B cell (primary cell): Measurements from ENCODE around the gene RPL32. TPM values are rescaled to one million over a fixed set of nuclear protein-coding genes. Genes with fewer than 3 reads are reported as not detected.
A peak's percentile ranks its signal among the peaks of the same experiment; 100 is the strongest.

Experiments
- ATAC-seq: fragments of 200-7000 bp; cut with Tn5 transposase; one replicate; pipeline ENCODE4 v1.10.0; 2021; ENCODE audit warnings: low read depth, mild to moderate bottlenecking, moderate number of reproducible peaks, moderate library complexity
- CTCF ChIA-PET: fragments of 350-600 bp; sonication (Branson Sonifier 250); formaldehyde crosslinking; loops from one replicate; lab custom pipeline; 2021; ENCODE audit warnings: antibody characterized with exemption, inconsistent platforms; lab: Charles Lee
- POLR2A ChIA-PET: fragments of 350-600 bp; sonication (Branson Sonifier 250); formaldehyde crosslinking; loops from one replicate; lab custom pipeline; 2021; ENCODE audit warnings: antibody characterized with exemption; lab: Charles Lee
- DNase-seq: peaks from one replicate; pipeline ENCODE4 v3.0.0; 2013
- H2AFZ ChIP-seq: 2 replicates; pipeline ENCODE4 v1.6.1; 2012; ENCODE audit warnings: mild to moderate bottlenecking, low read depth, low read length; ENCODE audit not compliant: insufficient read depth, poor library complexity, severe bottlenecking
- H3K27ac ChIP-seq, 2 donors: 1 replicate in 1 of 2; 2 replicates in 1 of 2; pipeline ENCODE4 v1.5.1; 2012 to 2013; ENCODE audit warnings: low read length in 2 of 2, mild to moderate bottlenecking in 2 of 2, moderate library complexity in 1 of 2
- H3K27me3 ChIP-seq, 4 experiments: fragments of 200-600 bp in 1 of 4; sonication (generic) in 1 of 4; replicated peaks in 1 of 4; 1 replicate in 2 of 4; 2 replicates in 2 of 4; pipeline versions ENCODE4 v1.6.1 to v1.7.0; 2013 to 2016; ENCODE audit warnings: low read length in 3 of 4, mild to moderate bottlenecking in 2 of 4, mixed read lengths in 1 of 4, moderate library complexity in 1 of 4; ENCODE audit not compliant: insufficient read depth in 4 of 4, control insufficient read depth in 3 of 4; ENCODE audit errors: control extremely low read depth in 1 of 4
- H3K36me3 ChIP-seq, 2 experiments: replicated peaks in 1 of 2; 1 replicate in 1 of 2; 2 replicates in 1 of 2; pipeline versions ENCODE4 v1.6.1 to v1.7.1; 2013; ENCODE audit warnings: low read length in 1 of 2; ENCODE audit not compliant: insufficient read depth in 2 of 2, control insufficient read depth in 1 of 2; ENCODE audit errors: control extremely low read depth in 1 of 2, extremely low read depth in 1 of 2
- H3K4me1 ChIP-seq, 2 donors: fragments of 200-600 bp in 1 of 2; sonication (generic) in 1 of 2; 1 replicate in 1 of 2; 2 replicates in 1 of 2; pipeline versions ENCODE4 v1.5.1 to v1.6.1; 2013 to 2017; ENCODE audit warnings: low read length in 2 of 2; ENCODE audit not compliant: control insufficient read depth in 2 of 2, insufficient read depth in 2 of 2
- H3K4me2 ChIP-seq: replicated peaks from 2 replicates; pipeline ENCODE3; 2012; ENCODE audit warnings: mild to moderate bottlenecking, low read depth, low read length; ENCODE audit not compliant: poor library complexity, severe bottlenecking
- H3K4me3 ChIP-seq, 5 experiments: fragments of 200-600 bp in 1 of 5; sonication (generic) in 1 of 5; 1 replicate in 3 of 5; 2 replicates in 2 of 5; pipeline versions ENCODE4 v1.5.1 to v1.7.0; 2011 to 2016; ENCODE audit warnings: low read length in 4 of 5, mild to moderate bottlenecking in 4 of 5, low read depth in 2 of 5, control low read depth in 1 of 5, moderate library complexity in 1 of 5; ENCODE audit not compliant: insufficient read depth in 1 of 5; ENCODE audit errors: control extremely low read depth in 1 of 5, extremely low read depth in 1 of 5
- H3K79me2 ChIP-seq: fragments of 200-600 bp; sonication (generic); one replicate; pipeline ENCODE4 v1.6.0; 2016; ENCODE audit warnings: low read length; ENCODE audit not compliant: control insufficient read depth, insufficient read depth
- H3K9ac ChIP-seq: fragments of 200-600 bp; sonication (generic); 2 replicates; pipeline ENCODE4 v1.6.1; 2017; ENCODE audit warnings: mild to moderate bottlenecking, low read length, moderate library complexity
- H3K9me3 ChIP-seq, 3 donors: one replicate each; pipeline versions ENCODE4 v1.6.1 to v1.7.1; 2013; ENCODE audit warnings: low read length in 2 of 3; ENCODE audit not compliant: control insufficient read depth in 2 of 3, insufficient read depth in 1 of 3; ENCODE audit errors: control extremely low read depth in 1 of 3
- H4K20me1 ChIP-seq: 2 replicates; pipeline ENCODE4 v1.6.0; 2012; ENCODE audit warnings: mild to moderate bottlenecking, low read length; ENCODE audit not compliant: insufficient read depth, control insufficient read depth, poor library complexity, severe bottlenecking
- H3K27ac Mint-ChIP-seq: one replicate; pipeline ENCODE4 v1.8.0; 2021; ENCODE audit warnings: mixed read lengths
- H3K27me3 Mint-ChIP-seq: one replicate; pipeline ENCODE4 v1.8.0; 2021; ENCODE audit warnings: mixed read lengths
- H3K4me1 Mint-ChIP-seq: one replicate; pipeline ENCODE4 v1.8.0; 2021; ENCODE audit warnings: mixed read lengths
- H3K4me3 Mint-ChIP-seq: one replicate; pipeline ENCODE4 v1.8.0; 2021; ENCODE audit warnings: mixed read lengths
- H3K9me3 Mint-ChIP-seq: one replicate; pipeline ENCODE4 v1.8.0; 2022; ENCODE audit warnings: mixed read lengths; ENCODE audit not compliant: insufficient read depth
- CTCF ChIP-seq: fragments of 200-600 bp; IDR thresholded peaks from one replicate; pipeline ENCODE4 v1.8.0; 2022; ENCODE audit warnings: antibody characterized with exemption, mild to moderate bottlenecking
- EZH2 ChIP-seq: IDR thresholded peaks from 2 replicates; pipeline ENCODE4 v1.6.1; 2012; ENCODE audit warnings: borderline replicate concordance, low read depth, mild to moderate bottlenecking, moderate library complexity, low read length; ENCODE audit not compliant: insufficient read depth, poor library complexity, severe bottlenecking
- WGBS: methylation state at CpG from one replicate; pipeline ENCODE4 v1.1.5; 2013; ENCODE audit warnings: missing lambda C conversion rate; ENCODE audit not compliant: insufficient coverage; 5-methylcytosine and 5-hydroxymethylcytosine counted together
- intact Hi-C: fragments of 100-400 bp; cut with micrococcal nuclease; formaldehyde crosslinking; loops from one replicate; pipeline ENCODE4 v1.10.0; 2022
- polyA plus RNA-seq: library from polyadenylated mRNA; depleted of rRNA; stranded (reverse); fragments of >200 nt; gene quantifications from 2 replicates; pipeline ENCODE4 v1.2.3, GENCODE V29; 2012
- total RNA-seq, 2 donors: library from RNA; stranded (reverse); fragments of 120-200 nt in 1 of 2; gene quantifications; 1 replicate in 1 of 2; 2 replicates in 1 of 2; pipeline versions ENCODE4 v1.2.3 to v1.2.4, GENCODE V29; 2013 to 2022

RPL32 gene
- total and polyA plus RNA-seq, 2 donors (not counting 1 experiment from before 2014, with no cell fraction given), result 2,160 to 2,756 TPM

GRCh38 chr3:12875857-12876836 lies 34.8 kb upstream of the RPL32 start:
- CTCF ChIA-PET, result interaction anchor here (1.0 to 1.7 kb wide), 4 partner anchors 9 to 15 kb away, joined by 3 to 10 read pairs (median 4); no protein-coding TSS in a partner anchor
- Histone ChIP-seq H3K36me3 (no peaks in the 10 kb centered on the region), H3K4me1 (peaks cover 8 to 14% of the 10 kb centered on the region in 2 donors), H3K4me2 (peak overlapping the region; percentile 71), H3K9ac (no peak overlapping the region), H3K27ac (no peak overlapping the region), H3K9me3 (no peaks in the 10 kb centered on the region), H3K4me3 (peak overlapping the region in 2 of 5 experiments; percentile 12 to 27), H4K20me1 (no peaks in the 10 kb centered on the region), H3K27me3 (peaks cover 0 to 24% (median 4%) of the 10 kb centered on the region in 4 experiments), H3K79me2 (no peaks in the 10 kb centered on the region), H2AFZ (peak overlapping the region; percentile 38)
- peak; percentile 55 for DNase-seq
- H3K4me3 Mint-ChIP-seq, result peak overlapping the region; percentile 39
- H3K27ac Mint-ChIP-seq, result peak overlapping the region; percentile 20
- peaks cover 7% of the 10 kb centered on the region for H3K27me3 Mint-ChIP-seq
- H3K4me1 Mint-ChIP-seq, result peaks cover 9% of the 10 kb centered on the region
- peak; percentile 81 for ATAC-seq
- TF ChIP-seq EZH2 (no peak), CTCF (peak; percentile 9)
- POLR2A ChIA-PET, result no interaction called here
- 34% methylated on average over 59 of the region's 60 CpGs for WGBS
- intact Hi-C loops, result no loop called here
- H3K9me3 Mint-ChIP-seq, result no peaks in the 10 kb centered on the region
